Adipose tissue (tissue), 3 donors: ENCODE data around the gene SLC44A2. TPM values are rescaled to one million over a fixed set of nuclear protein-coding genes. Genes with fewer than 3 reads are reported as not detected.
"Not testable (repeated sequence)": the region's sequence is repeated elsewhere in the genome, so short reads cannot be mapped to it uniquely, and the experiment has no call there.

ENCODE experiments used
- H3K27ac ChIP-seq: one replicate; pipeline ENCODE4 v1.5.1; 2013; ENCODE audit warnings: low read depth, low read length
- WGBS, 3 donors: extraction: QIAGEN DNeasy Blood & Tissue Kit; methylation state at CpG; one replicate each; pipeline ENCODE4 v1.1.7; 2013; 5-methylcytosine and 5-hydroxymethylcytosine counted together
- polyA plus RNA-seq, 3 donors: library from polyadenylated mRNA; stranded (reverse); fragments of 200-250 nt; gene quantifications; one replicate each; pipeline ENCODE4 v1.2.3, GENCODE V29; 2013
- donor health status: healthy with polysubstance abuse.
- donor health status: Bipolar disorder and iron deficiency.
- donor health status: healthy.

SLC44A2 gene
- polyA plus RNA-seq, 3 donors: 32.4 to 68.7 (median 62.9) TPM

GRCh38 chr19:10670182-10670581, 44.8 kb downstream of the SLC44A2 start:
- WGBS, 3 donors: 58 to 83% (median 72%) methylated on average over 1 of the region's 1 CpG
- H3K27ac ChIP-seq: no peak overlapping the region

GRCh38 chr19:10670876-10671804, 45.8 kb downstream of the SLC44A2 start:
- no peak overlapping the region for H3K27ac ChIP-seq
- 82 to 85% (median 84%) methylated on average over 24 of the region's 24 CpGs for WGBS, 3 donors

- WGBS, 3 donors: 95 to 96% (median 95%) methylated on average over 3 of the region's 3 CpGs
- not testable (repeated sequence) for H3K27ac ChIP-seq
Measured at GRCh38 chr19:10671922-10672321, 46.6 kb downstream of the SLC44A2 start.

GRCh38 chr19:10675214-10675613, 49.9 kb downstream of the SLC44A2 start:
- WGBS, 3 donors: 78 to 85% (median 81%) methylated on average over 8 of the region's 8 CpGs
- not testable (repeated sequence) for H3K27ac ChIP-seq

- WGBS, 3 donors: 47 to 92% (median 88%) methylated on average over 13 of the region's 13 CpGs
- H3K27ac ChIP-seq: no peak overlapping the region
Measured at GRCh38 chr19:10677751-10678150, 52.4 kb downstream of the SLC44A2 start.

GRCh38 chr19:10678813-10679212, 53.5 kb downstream of the SLC44A2 start:
- 89 to 93% (median 90%) methylated on average over 12 of the region's 12 CpGs for WGBS, 3 donors
- no peak overlapping the region for H3K27ac ChIP-seq

GRCh38 chr19:10679743-10680142, 54.4 kb downstream of the SLC44A2 start:
- H3K27ac ChIP-seq: no peak overlapping the region
- 94 to 95% (median 94%) methylated on average over 18 of the region's 18 CpGs for WGBS, 3 donors

GRCh38 chr19:10680545-10681135, 55.3 kb downstream of the SLC44A2 start:
- WGBS, 3 donors: 93 to 96% (median 95%) methylated on average over 15 of the region's 15 CpGs

GRCh38 chr19:10681658-10682057, 56.3 kb downstream of the SLC44A2 start:
- 86 to 94% (median 86%) methylated on average over 4 of the region's 4 CpGs for WGBS, 3 donors
- no peak overlapping the region for H3K27ac ChIP-seq

More at GRCh38 chr19:10680545-10681135, 55.3 kb downstream of the SLC44A2 start:
- no peak overlapping the region for H3K27ac ChIP-seq

GRCh38 chr19:10682397-10683063, 57.2 kb downstream of the SLC44A2 start:
- H3K27ac ChIP-seq: no peak overlapping the region
- WGBS, 3 donors: 87 to 93% (median 90%) methylated on average over 15 of the region's 15 CpGs

GRCh38 chr19:10683064-10683426, 57.7 kb downstream of the SLC44A2 start:
- 93 to 95% (median 94%) methylated on average over 15 of the region's 15 CpGs for WGBS, 3 donors
- H3K27ac ChIP-seq: no peak overlapping the region

GRCh38 chr19:10683582-10683981, 58.2 kb downstream of the SLC44A2 start:
- H3K27ac ChIP-seq: no peak overlapping the region
- WGBS, 3 donors: 85 to 91% (median 91%) methylated on average over 21 of the region's 21 CpGs

- H3K27ac ChIP-seq: no peak overlapping the region
- WGBS, 3 donors: 75 to 85% (median 82%) methylated on average over 5 of the region's 5 CpGs
Measured at GRCh38 chr19:10685210-10685609, 59.9 kb downstream of the SLC44A2 start.

- 87 to 89% (median 88%) methylated on average over 10 of the region's 10 CpGs for WGBS, 3 donors
- H3K27ac ChIP-seq: no peak overlapping the region
Measured at GRCh38 chr19:10686193-10686592, 60.8 kb downstream of the SLC44A2 start.

GRCh38 chr19:10686661-10687517, 61.5 kb downstream of the SLC44A2 start:
- H3K27ac ChIP-seq: no peak overlapping the region
- 83 to 88% (median 86%) methylated on average over 30 to 31 of the region's 31 CpGs for WGBS, 3 donors

- WGBS, 3 donors: 87 to 89% (median 89%) methylated on average over 25 of the region's 25 CpGs
- H3K27ac ChIP-seq: no peak overlapping the region
Measured at GRCh38 chr19:10687518-10688288, 62.4 kb downstream of the SLC44A2 start.

- H3K27ac ChIP-seq: no peak overlapping the region
- WGBS, 3 donors: 92 to 95% (median 93%) methylated on average over 27 of the region's 27 CpGs
Measured at GRCh38 chr19:10688545-10689280, 63.4 kb downstream of the SLC44A2 start.
